ENCODE results near the gene C5orf52. TPM values are rescaled to one million over a fixed set of nuclear protein-coding genes. Genes with fewer than 3 reads are reported as not detected.
"Not testable (repeated sequence)": the region's sequence is repeated elsewhere in the genome, so short reads cannot be mapped to it uniquely, and the experiment has no call there.

Gene C5orf52
- total RNA-seq, 1 donor from 2014 or later: not detected

- no peak for DNase-seq (ENCODE audit: low spot score)
These were observed 6.6 kb downstream of the C5orf52 start for GRCh38 chr5:157677931-157678330.

GRCh38 chr5:157679801-157680200 is 8.5 kb downstream of the C5orf52 start:
- DNase-seq (ENCODE audit: low spot score): no peak

GRCh38 chr5:157680239-157680638 is 8.9 kb downstream of the C5orf52 start:
- no peak for DNase-seq (ENCODE audit: low spot score)

GRCh38 chr5:157681048-157681447 is 9.7 kb downstream of the C5orf52 start:
- DNase-seq (ENCODE audit: low spot score): no peak

- no peak for DNase-seq (ENCODE audit: low spot score)
These were observed 10.9 kb downstream of the C5orf52 start for GRCh38 chr5:157682257-157682656.

- peak; percentile 4 for DNase-seq (ENCODE audit: low spot score)
These were observed 15.2 kb downstream of the C5orf52 start for GRCh38 chr5:157686276-157687197.

- DNase-seq (ENCODE audit: low spot score): no peak
These were observed 15.8 kb downstream of the C5orf52 start for GRCh38 chr5:157687198-157687554.

GRCh38 chr5:157689942-157690689 is 18.8 kb downstream of the C5orf52 start:
- DNase-seq (ENCODE audit: low spot score): no peak

- DNase-seq (ENCODE audit: low spot score): no peak
These were observed 19.5 kb downstream of the C5orf52 start for GRCh38 chr5:157690690-157691433.

GRCh38 chr5:157693816-157694215 is 22.5 kb downstream of the C5orf52 start:
- not testable (repeated sequence) for DNase-seq (ENCODE audit: low spot score)

GRCh38 chr5:157696154-157696553 is 24.8 kb downstream of the C5orf52 start:
- not testable (repeated sequence) for DNase-seq (ENCODE audit: low spot score)

GRCh38 chr5:157698674-157699073 is 27.3 kb downstream of the C5orf52 start:
- not testable (repeated sequence) for DNase-seq (ENCODE audit: low spot score)

GRCh38 chr5:157703736-157704135 is 32.4 kb downstream of the C5orf52 start:
- DNase-seq (ENCODE audit: low spot score): no peak

GRCh38 chr5:157708866-157709265 is 37.5 kb downstream of the C5orf52 start:
- DNase-seq (ENCODE audit: low spot score): peak; percentile 56

GRCh38 chr5:157709346-157709745 is 38.0 kb downstream of the C5orf52 start:
- DNase-seq (ENCODE audit: low spot score): no peak

GRCh38 chr5:157710431-157710830 is 39.1 kb downstream of the C5orf52 start:
- no peak for DNase-seq (ENCODE audit: low spot score)

GRCh38 chr5:157710882-157711281 is 39.5 kb downstream of the C5orf52 start:
- DNase-seq (ENCODE audit: low spot score): no peak

GRCh38 chr5:157713830-157714595 is 42.7 kb downstream of the C5orf52 start:
- no peak for DNase-seq (ENCODE audit: low spot score)

- DNase-seq (ENCODE audit: low spot score): no peak
These were observed 43.2 kb downstream of the C5orf52 start for GRCh38 chr5:157714596-157714864.

GRCh38 chr5:157718519-157718918 is 47.2 kb downstream of the C5orf52 start:
- DNase-seq (ENCODE audit: low spot score): peak; percentile 83

- DNase-seq (ENCODE audit: low spot score): no peak
These were observed 47.9 kb downstream of the C5orf52 start for GRCh38 chr5:157719245-157719644.
